Stimulated activated CD8-positive, alpha-beta memory T cell treated with anti-CD3 and anti-CD28 coated beads, Interleukin-15, amount 100 ng/mL, for 48 hours (primary cell): Measurements from ENCODE around the gene THSD4.
"Not testable (repeated sequence)": the region's sequence is repeated elsewhere in the genome, so short reads cannot be mapped to it uniquely, and the experiment has no call there.

ENCODE experiments used
- DNase-seq, 2 donors: peaks; one replicate each; pipeline ENCODE4 v3.0.0-alpha.2; 2020; ENCODE audit warnings: low read depth in 2 of 2

THSD4 gene

DNA sequence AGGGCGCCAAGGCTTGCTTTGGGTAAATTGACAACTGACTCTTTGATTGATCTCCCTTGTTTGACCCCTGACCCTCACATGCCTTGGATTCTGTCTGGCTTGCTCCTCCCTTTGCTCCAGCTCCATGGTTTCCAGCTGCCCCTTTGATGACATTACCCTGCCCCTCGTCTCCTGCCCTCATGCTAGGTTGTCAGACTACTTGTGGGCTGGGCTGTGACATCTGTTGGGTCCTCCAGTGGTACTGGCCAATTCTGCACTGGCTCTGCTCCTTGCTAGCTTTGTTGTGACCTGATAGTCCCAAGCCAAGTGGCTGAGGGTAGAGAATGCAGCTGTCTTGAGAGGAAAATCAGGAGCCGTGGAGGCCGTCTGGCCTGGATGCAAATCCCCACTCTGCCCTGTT lies 6.2 kb downstream of the THSD4 start:
- DNase-seq = no peak

DNA sequence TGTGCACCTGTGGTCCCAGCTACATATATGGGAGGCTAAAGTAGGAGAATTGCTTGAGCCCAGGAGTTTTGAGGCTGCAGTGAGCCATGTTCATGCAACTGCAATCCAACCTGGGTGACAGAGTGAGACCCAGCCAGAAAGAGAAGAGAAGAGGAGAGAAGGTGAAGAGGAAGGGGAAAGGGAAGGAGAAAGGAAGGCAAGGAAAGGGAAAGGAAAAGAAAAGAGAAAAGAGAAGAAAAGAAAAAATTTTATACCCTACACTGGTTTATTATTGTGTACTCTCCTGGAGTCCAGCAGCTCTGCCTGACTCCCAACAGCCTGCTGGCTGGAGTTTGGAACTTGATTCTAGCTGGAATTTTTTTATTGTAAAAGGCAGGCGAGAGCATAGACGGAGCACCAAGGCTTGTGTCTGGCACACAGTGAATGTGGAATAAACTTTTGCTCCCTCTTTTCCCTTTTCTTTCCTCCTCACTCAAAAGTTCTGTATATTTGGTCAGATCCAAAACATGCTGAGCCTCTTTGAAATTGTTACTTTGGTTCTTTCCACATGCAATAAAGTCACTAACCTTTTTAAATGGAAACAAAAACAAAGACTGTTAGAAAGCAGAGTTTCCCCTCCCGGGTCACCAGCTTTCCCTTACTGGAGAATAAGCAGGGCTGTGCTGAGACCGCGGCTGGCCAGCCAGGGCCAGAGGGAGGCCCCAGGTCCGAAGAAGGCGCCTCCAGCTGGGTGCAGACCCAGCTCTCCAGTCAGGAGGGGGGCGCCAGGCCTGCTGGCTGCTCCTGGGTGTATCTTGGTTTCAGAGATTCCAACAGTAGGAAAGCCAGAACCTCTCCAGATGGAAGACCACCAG lies 9.9 kb downstream of the THSD4 start:
- DNase-seq = no peak

DNA sequence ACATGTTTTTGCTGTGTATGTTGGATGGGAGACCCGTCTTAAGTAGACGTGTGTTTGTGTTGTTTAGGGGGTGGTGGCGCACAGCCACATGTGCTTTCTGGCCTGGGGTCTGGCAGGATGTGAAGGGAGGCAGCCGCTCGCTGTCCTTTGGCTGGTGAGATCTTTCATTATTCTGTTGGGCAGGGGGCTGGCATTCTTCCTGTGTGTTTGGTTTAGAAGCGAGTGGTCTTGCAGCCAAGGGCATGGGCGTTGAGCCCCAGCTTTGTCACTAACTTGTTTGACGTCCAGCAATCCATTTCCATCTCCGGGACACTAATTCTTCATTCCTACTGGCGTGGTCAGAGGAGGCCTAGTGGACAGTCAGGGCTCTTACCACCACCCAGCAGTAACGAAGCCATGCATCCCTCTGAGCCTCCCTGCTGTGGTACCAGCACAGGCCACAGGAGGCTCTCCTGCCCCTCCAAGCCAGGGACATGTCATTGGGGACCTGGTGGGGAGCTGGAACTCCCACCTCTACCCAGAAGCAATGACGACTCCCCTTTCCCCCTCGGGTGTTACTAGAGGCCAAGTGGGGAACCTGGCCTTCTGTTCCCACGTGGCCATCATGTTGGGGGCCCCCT lies 10.7 kb downstream of the THSD4 start:
- no peak for DNase-seq

DNA sequence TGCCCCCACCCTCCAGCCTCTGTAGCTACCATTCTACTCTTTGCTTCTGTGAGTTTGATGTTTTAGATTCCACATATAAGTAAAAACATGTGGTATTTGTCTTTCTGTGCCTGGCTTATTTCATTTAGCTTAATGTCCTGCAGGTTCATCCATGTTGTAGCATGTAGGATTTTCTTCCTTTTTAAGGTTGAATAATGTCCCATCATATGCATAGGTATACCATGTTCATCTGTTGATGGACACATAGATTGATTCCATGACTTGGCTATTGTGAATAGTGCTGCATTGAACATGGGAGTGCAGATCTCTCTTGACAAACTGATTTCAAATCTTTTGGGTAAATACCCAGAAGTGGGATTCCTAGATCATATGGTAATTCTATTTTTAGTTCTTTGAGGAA lies 11.8 kb downstream of the THSD4 start:
- no peak for DNase-seq

DNA sequence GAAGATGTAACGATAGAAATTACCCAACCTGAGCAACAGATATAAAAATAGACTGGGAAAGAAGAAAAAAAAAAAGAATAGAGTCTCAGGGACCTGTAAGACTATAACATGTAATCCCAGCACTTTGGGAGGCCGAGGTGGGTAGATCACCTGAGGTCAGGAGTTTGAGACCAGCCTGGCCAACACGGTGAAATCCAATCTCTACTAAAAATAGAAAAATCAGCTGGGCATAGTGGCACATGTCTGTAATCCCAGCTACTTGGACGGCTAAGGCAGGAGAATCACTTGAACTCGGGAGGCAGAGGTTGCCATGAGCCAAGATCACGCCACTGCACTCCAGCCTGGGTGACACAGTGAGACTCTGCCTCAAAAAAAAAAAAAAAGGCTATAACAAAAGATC lies 12.9 kb downstream of the THSD4 start:
- DNase-seq = not testable (repeated sequence)

DNA sequence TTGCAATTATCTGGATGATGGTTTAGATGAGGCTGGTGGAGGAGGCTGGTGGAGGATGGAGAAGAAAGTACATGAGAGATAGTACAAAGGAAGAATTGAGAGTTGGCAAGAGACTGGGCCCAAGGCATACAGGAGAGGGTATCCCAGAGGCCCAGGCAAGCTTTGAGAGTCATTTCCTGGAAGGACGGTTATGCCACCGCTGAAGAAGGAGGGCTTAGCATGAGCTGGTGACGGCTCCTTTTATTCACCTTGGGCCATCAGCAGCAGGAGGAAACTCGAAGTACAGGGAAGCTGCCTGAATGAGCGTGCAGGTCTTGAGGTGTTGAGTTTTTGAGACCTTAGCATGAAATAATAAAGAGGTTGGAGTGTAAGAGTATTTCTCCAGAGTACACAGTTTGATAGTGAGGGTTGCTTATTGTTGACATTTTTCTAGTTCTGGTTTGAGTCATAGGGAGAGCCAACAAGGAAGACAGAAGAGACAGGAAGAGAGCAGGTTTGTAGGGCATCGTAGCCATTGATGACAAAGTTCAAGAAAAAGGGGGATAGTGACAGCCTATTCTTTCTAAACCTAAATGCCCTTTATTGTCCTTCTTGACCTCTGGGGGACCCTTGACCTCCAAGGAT lies 13.8 kb downstream of the THSD4 start:
- DNase-seq = no peak

DNA sequence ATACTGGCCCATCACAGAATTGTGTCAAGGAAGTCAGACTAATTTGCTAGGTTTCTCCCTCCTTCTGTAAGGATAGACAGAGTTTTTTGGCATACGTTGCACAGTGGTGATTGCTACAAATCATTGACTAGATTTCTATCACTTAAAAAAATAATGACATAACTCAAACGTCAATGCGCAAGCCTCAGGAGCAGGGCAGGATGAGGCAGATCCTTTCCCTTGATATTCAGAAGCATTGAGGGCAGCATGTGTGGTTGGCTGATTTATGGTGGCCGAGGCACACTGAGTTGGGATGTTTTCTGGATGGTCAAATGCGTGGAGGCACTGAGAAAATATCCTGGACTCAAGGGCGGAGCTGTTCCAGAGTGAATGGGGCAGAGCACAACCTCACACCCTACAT lies 14.4 kb downstream of the THSD4 start:
- DNase-seq = no peak

DNA sequence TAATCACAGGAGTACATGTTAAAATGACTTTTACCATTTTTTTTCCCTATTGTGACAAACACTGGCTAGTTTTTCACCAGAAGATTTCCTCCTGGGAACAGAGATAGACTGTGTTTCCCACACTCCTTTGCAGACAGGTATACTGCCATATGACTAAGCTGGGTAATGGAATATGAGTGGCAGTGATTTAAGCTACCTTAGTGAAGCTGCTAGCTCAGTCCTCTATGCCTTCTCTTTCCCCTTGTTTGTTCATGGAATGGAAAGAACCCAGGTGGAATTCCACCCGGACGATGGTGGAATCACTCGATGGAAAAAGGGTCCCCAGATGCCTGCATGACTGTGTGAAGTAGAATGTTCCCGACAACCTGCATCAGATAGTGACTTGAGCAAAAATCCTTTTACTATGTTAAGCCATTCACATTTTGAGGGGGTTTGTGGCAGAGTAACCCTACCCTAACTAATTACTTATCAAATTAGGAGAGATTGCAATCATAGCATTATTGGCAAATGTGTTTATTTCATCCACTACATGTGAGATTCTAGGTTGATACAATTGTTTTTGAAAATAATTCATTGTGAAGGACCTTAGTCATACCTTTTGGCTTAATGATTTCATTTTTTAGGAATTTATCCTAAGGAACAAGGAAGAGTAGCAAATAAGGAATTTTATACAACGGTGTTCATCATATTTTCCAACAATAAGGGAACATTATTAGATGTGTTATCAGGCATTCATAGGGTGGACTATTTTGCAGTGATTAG lies 16.5 kb downstream of the THSD4 start:
- DNase-seq = no peak

DNA sequence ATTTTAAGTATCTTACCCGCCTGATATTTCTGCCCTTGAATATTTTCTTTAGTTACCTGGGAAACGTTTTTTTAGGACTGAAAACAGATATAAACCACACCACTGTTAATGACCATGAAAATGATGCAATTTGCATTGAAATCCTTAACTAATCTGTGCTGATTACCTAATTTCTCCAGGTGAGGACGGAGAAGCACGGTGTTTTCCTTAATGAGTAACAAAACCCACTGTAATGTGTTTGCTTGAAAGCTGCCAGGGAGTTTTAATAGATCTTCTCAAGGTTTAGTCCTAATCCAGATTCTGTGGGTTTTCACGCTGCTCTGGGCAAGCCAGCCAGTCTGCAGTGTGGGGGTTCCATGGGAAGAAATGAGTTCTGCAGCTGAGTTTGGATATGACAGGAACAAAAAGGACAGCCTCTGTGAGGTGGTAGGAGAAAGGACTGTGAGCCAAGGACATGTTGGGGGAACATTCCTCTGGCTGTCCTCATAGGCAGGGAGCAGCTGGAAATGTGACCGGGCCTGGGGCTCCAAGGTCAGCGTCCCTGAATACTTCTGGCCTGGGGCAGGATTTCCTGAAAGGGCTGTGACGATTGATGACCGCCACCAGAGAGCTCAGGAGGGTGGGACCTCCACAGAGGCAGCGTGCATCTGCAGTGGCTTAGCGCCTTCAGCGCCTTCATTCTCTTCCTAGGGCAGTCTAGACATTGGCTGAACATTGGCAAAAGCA lies 18.6 kb downstream of the THSD4 start:
- no peak for DNase-seq

DNA sequence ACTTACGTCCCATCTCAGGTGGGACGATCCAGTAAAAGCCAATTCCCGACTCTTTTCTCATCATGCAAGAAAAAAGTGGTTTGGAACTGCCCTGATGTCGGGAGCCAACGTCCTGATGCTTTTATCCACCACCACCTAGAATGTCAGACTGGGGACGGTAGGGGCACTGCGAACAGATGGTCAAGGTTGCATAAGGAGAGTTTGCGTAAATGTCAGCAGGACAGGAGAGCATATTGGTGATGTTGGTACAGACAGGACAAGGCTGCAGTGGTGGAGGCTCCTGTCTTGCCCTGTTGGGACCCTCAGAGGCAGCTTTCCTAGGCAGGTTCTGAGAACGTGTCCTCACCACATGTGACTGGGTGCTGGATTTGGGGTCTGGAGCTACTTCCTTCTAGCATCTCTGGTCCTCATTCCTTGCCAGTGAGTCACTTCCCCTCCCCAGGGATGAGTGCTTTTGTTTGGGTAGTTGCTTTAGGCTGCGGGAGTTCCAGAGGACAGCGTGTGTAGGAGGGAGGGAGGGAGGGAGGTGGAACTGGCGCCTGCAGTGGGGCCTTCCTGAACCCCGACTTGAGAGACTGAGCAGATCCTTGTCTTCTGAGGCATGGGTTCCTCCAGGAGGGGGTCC lies 21.0 kb downstream of the THSD4 start:
- no peak for DNase-seq

DNA sequence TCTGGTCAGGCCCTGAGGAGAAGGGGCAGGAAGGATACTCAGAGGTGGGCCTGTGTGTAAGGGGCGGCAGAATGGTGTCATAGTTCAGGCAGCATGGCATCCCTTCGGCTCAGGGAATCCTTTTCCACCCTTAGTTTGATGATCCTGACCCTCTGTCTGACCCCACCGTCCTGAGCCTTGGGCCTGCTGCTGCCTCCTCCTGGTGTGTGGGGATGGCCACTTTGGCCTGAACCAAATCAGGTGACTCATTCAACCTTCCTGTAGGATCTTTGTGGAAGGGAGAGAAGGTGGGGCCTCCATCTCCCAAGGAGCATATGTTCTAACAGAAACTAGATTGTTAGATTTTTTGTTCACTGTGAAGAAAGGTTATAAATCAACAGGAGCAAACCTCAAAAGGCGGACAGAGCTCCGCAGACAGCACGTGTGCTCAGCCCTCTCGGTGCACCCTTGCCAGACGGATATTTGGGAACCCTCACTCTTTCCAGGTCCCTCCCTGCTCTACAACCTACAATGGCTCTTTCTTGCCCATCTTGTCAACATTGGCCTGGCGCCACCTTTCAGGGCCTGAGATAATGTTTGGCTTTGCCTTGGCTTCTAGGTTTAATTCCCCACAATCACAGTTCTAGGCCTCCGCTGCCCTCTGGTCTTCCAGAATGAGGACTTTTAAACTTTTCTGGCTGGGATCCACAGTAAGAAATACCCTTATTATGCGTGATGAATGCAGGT lies 21.7 kb downstream of the THSD4 start:
- no peak for DNase-seq

DNA sequence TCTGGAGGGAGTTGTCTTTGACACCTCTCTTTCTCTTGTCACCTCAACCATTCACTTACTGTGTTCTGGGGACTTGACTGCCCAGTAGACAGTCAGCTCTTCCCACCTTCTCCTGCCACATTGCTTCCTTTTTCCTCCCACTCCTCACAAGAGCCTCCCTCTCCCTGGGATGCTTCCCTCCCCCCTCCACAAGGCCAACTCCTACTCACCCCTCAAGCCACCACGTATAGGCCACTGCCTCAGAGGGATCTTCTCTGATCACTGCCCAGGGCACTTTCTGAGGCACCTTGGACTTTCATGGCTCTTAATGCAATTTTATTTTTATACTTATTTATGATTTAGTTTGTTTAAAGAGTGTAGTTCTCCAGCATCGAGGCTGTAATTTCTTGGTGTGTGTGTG lies 23.2 kb downstream of the THSD4 start:
- no peak for DNase-seq

DNA sequence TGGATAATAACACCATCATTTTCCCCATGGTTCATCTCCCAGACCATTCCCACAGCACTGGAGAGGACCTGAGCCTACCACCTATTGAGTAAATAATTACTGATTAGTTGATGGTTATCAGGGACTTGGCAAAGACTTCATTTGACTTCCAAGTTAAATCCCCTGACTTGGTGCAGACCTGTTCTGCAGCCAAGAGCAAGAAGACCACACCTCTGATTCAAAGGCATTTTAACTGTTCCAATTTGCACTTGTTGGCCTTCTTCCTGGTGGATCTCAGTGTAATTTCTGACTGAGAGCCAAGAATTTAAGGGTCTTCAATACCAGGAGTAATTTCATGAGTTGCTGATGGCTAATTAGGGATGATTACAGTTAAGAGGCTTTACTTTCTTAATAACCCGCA lies 24.0 kb downstream of the THSD4 start:
- DNase-seq = no peak

DNA sequence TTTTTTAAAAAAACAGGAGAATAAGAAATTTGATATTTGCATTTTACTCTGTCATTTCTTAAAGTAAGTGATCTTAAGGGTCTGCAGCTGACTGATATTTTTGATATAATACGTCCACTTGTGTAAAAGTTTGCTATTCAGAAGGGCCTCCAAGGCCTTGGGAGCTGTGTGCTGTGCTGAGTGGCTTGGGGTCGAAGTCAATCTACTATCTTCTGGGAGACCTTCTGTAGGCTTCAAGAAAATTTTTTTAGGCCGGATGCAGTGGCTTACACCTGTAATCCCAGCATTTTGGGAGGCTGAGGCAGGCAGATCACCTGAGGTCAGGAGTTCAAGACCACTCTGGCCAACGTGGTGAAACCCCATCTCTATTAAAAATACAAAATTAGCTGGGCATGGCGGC lies 26.3 kb downstream of the THSD4 start:
- no peak for DNase-seq

DNA sequence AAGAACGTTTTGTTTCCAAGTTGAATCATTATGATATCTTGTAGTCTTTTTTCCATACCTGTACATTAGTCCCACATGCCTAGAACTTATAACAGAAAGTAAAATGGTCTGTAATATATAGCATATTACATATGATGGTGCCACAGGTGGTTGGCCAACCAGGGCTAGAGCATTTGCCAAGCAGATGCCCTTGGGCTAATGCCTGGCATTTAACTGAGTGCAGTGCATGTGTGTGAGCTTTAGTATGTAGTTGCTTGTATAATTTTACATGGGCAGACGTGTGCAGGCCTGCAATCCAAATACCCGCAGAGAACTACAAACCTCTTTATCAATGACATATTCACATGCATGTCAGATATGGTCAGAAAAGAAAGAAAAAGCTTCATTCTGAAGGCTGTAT lies 27.5 kb downstream of the THSD4 start:
- DNase-seq = no peak

DNA sequence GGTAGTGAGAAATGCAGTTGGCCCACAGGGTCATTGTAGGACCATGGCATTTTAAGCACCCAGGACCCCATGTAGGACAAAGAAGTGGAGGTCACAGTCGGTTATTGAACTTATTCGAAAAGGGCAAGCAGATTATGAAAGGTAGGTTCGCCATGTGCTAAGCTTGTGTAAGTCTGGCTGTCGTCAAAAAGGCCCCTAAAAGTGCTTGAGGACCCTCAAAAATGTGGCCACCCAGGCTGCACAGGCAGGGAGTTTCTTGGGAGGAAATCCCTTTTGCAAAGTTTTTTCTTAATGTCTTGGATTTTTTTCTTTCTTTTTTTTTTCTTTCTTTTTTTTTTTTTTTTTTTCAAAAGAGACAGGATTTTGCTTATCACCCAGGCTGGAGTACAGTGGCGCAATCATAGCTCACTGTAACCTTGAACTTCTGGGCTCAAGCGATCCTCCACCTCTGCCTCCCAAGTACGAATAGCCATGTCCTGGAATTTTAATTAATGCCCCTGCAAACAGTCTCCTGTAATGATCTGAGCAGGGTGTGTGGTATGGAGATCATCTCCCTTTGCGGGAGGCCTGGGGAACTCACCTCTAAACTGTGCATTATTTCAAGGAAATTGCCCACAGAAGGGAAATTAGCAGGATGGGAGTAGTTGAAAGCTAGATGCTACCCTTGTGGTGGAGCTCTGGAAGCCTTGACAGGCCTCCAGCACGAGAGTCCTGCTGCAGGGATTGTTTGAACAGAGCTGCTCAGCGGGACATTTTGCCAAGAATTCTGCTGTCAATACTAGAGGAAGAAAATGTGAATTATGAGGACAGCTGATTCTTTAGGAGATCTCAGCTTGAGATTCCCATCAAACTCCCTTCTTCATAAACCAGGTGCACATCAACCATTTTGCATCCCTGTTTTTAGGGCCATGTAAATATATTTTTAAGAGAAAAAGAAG lies 28.4 kb downstream of the THSD4 start:
- DNase-seq = no peak

DNA sequence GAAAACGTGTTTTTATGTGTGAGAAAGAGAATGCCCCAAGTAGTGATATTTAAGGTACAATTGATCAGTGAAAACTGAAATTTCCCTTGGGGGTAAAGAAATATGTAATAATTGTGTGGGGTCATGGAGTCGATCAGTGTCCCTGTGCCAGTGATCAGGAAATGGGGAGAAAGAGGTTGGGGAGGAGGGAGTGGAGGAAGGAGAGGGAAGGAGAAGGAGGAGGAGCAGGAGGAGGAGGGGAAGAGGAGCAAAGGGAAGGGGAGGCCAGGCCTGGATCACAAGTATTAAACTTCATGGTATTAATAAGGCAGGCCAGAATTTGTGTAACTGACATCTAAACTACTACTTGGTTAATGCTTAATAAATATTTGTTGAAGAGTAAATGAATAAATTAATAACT lies 30.4 kb downstream of the THSD4 start:
- DNase-seq = no peak

DNA sequence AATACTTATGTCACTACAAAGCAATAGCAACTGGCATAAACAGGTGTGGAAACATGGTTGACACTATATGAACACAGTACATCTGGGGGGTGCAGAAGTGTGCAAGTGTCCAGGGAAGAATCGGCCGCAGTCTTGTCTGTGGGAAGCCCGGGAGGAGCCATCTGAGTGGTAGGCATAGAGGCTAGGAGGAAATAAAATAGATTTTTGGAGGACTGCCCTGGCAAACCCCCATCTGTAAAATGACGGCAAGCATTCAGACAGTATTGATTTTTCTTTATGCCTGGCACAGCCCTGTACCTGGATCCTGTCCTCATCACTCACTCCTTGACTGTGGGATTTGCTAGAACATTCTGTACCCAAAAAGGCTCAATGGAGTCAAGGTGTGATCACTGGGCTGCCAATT lies 31.3 kb downstream of the THSD4 start:
- DNase-seq = no peak

DNA sequence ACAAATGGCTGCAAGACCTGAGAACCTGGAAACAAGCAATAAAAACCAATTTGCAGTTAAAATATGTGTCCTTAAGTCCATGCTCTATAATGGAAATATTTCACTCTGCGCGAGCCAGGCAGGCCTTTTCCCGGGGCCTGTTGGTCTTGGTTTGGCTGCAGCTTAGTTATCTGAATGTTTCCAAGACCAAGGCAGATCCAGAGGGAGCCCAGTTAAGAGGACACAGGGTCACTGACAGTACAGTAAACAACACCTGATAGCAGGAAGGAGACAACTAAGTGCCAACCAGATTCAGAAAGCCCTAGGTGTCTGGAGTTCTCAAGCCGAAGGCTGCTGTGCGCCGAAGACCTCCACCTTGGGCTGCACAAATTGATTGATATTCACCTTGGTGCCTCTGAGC lies 32.8 kb downstream of the THSD4 start:
- no peak for DNase-seq
